ENCODE measurements around the gene NDUFAF2.

DNA sequence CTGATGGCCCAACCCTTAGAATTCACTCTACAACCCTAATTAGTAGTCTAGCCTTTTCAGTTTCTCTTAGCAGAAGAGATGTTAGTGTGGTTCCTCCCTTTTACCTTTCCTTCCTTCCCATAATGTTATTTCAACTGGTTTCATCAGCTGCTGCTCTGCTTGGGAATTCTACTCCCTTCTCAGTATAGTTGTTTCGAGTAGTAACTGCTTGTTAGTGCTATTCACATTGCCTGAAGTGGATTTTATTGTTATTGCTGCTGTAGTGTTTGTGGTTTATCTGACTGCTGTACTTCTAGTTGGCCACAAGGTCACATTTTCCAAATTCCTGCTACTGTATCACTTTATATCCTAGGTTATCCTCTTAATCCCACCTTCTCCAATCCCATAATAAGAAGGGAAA, 187.6 kb downstream of the NDUFAF2 start:
- TF ChIP-seq, protein P1, sequence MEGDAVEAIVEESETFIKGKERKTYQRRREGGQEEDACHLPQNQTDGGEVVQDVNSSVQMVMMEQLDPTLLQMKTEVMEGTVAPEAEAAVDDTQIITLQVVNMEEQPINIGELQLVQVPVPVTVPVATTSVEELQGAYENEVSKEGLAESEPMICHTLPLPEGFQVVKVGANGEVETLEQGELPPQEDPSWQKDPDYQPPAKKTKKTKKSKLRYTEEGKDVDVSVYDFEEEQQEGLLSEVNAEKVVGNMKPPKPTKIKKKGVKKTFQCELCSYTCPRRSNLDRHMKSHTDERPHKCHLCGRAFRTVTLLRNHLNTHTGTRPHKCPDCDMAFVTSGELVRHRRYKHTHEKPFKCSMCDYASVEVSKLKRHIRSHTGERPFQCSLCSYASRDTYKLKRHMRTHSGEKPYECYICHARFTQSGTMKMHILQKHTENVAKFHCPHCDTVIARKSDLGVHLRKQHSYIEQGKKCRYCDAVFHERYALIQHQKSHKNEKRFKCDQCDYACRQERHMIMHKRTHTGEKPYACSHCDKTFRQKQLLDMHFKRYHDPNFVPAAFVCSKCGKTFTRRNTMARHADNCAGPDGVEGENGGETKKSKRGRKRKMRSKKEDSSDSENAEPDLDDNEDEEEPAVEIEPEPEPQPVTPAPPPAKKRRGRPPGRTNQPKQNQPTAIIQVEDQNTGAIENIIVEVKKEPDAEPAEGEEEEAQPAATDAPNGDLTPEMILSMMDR (IDR thresholded peaks at IDR 0.05): no peak
- TF ChIP-seq POLR2A (IDR thresholded peaks at IDR 0.05): no peak

Data from Peyer's patch (tissue), 4 donors.